Large intestine (tissue), 3 donors: Measurements from ENCODE around the gene TNFAIP8. TPM values are rescaled to one million over a fixed set of nuclear protein-coding genes. Genes with fewer than 3 reads are reported as not detected.

ENCODE experiments used
- DNase-seq, 2 donors: peaks; one replicate each; pipeline versions ENCODE4 v3.0.0 to v3.0.0-alpha.2; 2013
- H3K27ac ChIP-seq: one replicate; pipeline ENCODE4 v1.5.1; 2013; ENCODE audit warnings: low read length
- H3K27me3 ChIP-seq: 2 replicates; pipeline ENCODE4 v1.6.1; 2013; ENCODE audit warnings: low read length; ENCODE audit not compliant: control insufficient read depth, insufficient read depth
- H3K36me3 ChIP-seq: 2 replicates; pipeline ENCODE4 v1.6.1; 2013; ENCODE audit warnings: low read length; ENCODE audit not compliant: control insufficient read depth, insufficient read depth
- H3K4me1 ChIP-seq: one replicate; pipeline ENCODE4 v1.6.1; 2013; ENCODE audit warnings: low read length; ENCODE audit not compliant: control insufficient read depth, insufficient read depth
- H3K4me3 ChIP-seq: one replicate; pipeline ENCODE4 v1.5.1; 2013; ENCODE audit warnings: low read length
- H3K9me3 ChIP-seq: one replicate; pipeline ENCODE4 v1.6.1; 2013; ENCODE audit warnings: mild to moderate bottlenecking, low read depth, low read length, moderate library complexity; ENCODE audit not compliant: control insufficient read depth
- WGBS: methylation state at CpG from one replicate; pipeline ENCODE4 v1.1.5; 2013; ENCODE audit warnings: low lambda C conversion rate; ENCODE audit not compliant: insufficient coverage; 5-methylcytosine and 5-hydroxymethylcytosine counted together
- polyA plus RNA-seq: library from polyadenylated mRNA; unstranded; fragments of 120-200 nt; gene quantifications from one replicate; pipeline ENCODE4 v1.2.1, GENCODE V29; 2013

Gene TNFAIP8
- polyA plus RNA-seq, 1 donor, result 17.1 TPM

- no peak for DNase-seq
- Histone ChIP-seq H3K36me3 (no peaks in the 10 kb centered on the region), H3K27ac (no peak overlapping the region), H3K4me1 (no peaks in the 10 kb centered on the region), H3K9me3 (no peaks in the 10 kb centered on the region), H3K27me3 (no peaks in the 10 kb centered on the region), H3K4me3 (no peak overlapping the region)
- WGBS, result 100% methylated on average over 2 of the region's 8 CpGs
Measured at GRCh38 chr5:119316086-119316485, 39.7 kb upstream of the TNFAIP8 start.

DNA sequence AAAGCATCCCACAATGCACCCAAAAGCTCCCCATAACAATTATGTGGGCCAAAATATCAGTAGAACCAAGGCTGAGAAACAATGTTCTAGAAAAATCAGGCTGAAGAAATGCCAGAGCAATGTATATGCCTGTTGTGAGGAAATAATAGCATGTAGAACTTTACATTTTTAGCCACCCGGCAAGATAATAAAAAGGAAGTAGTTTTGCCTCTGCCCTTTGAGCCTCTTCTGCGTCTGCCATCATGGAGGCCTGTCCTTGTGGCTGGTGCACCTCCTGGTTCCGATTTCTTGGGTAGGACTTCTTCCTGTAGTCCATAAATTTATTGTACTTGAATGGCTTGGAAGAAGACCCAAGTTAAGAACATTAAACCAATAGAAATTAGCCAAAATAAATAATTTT is 38.9 kb upstream of the TNFAIP8 start:
- Histone ChIP-seq H3K27ac (no peak overlapping the region), H3K4me1 (no peaks in the 10 kb centered on the region), H3K36me3 (no peaks in the 10 kb centered on the region), H3K27me3 (no peaks in the 10 kb centered on the region), H3K9me3 (no peaks in the 10 kb centered on the region), H3K4me3 (no peak overlapping the region)
- 100% methylated on average over 1 of the region's 3 CpGs for WGBS
- DNase-seq, result no peak

GRCh38 chr5:119318256-119318894 is 37.4 kb upstream of the TNFAIP8 start:
- DNase-seq, result no peak
- no peaks in the 10 kb centered on the region for H3K9me3 ChIP-seq
- no peaks in the 10 kb centered on the region for H3K4me1 ChIP-seq
- no peaks in the 10 kb centered on the region for H3K27me3 ChIP-seq
- H3K4me3 ChIP-seq, result no peak overlapping the region
- H3K36me3 ChIP-seq, result no peaks in the 10 kb centered on the region
- no peak overlapping the region for H3K27ac ChIP-seq
- 100% methylated on average over 3 of the region's 7 CpGs for WGBS

GRCh38 chr5:119319401-119319800 is 36.4 kb upstream of the TNFAIP8 start:
- WGBS, result 91% methylated on average over 4 of the region's 5 CpGs
- Histone ChIP-seq H3K9me3 (no peaks in the 10 kb centered on the region), H3K36me3 (no peaks in the 10 kb centered on the region), H3K27me3 (no peaks in the 10 kb centered on the region), H3K27ac (no peak overlapping the region), H3K4me3 (no peak overlapping the region), H3K4me1 (no peaks in the 10 kb centered on the region)
- no peak for DNase-seq

- Histone ChIP-seq H3K27ac (no peak overlapping the region), H3K4me3 (no peak overlapping the region), H3K27me3 (no peaks in the 10 kb centered on the region), H3K4me1 (peaks cover 3% of the 10 kb centered on the region), H3K36me3 (no peaks in the 10 kb centered on the region), H3K9me3 (no peaks in the 10 kb centered on the region)
- no peak for DNase-seq
- WGBS, result 97% methylated on average over 5 of the region's 5 CpGs
Measured at GRCh38 chr5:119319890-119320289, 35.9 kb upstream of the TNFAIP8 start.

DNA sequence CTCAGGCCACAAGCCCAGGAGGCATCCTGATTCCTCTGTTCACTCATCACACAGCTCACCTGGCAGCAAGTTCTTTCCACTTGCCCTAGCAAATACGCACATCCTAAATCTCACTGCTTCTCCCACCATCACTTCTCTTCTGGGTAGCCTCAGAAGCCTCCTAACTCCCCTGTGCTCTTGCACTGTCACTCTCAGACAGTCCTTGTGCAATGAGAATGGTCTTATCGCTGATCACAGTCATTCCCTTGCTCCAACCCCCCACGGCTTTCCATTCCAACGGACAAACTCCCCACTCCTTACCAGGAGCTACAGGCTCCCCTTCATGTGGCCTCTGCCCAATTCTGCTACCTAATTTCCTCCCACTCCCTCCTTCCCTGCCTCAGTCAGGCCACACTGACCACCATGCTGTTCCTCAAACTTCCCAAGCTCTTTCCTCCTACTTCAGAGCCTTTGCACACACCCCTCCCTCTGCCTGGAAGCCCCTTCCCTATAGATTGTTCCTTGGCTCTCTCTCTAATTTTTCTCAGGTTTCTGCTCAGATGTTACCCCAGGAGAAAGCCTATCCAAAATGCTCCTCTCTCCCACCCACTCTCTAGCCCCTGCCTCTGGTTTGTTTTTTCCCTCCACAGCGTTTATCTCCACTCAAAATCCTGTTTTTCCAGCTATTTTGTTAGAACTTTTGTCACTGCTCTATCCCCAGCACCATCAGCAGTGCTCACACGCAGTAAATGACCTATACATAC is 34.1 kb upstream of the TNFAIP8 start:
- Histone ChIP-seq H3K9me3 (no peaks in the 10 kb centered on the region), H3K36me3 (no peaks in the 10 kb centered on the region), H3K27me3 (no peaks in the 10 kb centered on the region), H3K27ac (no peak overlapping the region), H3K4me1 (peaks cover 4% of the 10 kb centered on the region), H3K4me3 (no peak overlapping the region)
- DNase-seq, result no peak
- WGBS, result 100% methylated on average over 1 of the region's 6 CpGs

- H3K27ac ChIP-seq, result no peak overlapping the region
Measured at GRCh38 chr5:119322312-119322947, 33.4 kb upstream of the TNFAIP8 start.

GRCh38 chr5:119322948-119323537 is 32.8 kb upstream of the TNFAIP8 start:
- Histone ChIP-seq H3K4me3 (no peak overlapping the region), H3K36me3 (no peaks in the 10 kb centered on the region), H3K9me3 (no peaks in the 10 kb centered on the region), H3K4me1 (peaks cover 4% of the 10 kb centered on the region), H3K27me3 (no peaks in the 10 kb centered on the region), H3K27ac (no peak overlapping the region)
- DNase-seq, result no peak
- 71% methylated on average over 1 of the region's 3 CpGs for WGBS

More at GRCh38 chr5:119322312-119322947, 33.4 kb upstream of the TNFAIP8 start:
- no peaks in the 10 kb centered on the region for H3K36me3 ChIP-seq
- H3K4me3 ChIP-seq, result no peak overlapping the region
- WGBS, result 70% methylated on average over 3 of the region's 7 CpGs
- H3K27me3 ChIP-seq, result no peaks in the 10 kb centered on the region
- DNase-seq, result no peak
- H3K9me3 ChIP-seq, result no peaks in the 10 kb centered on the region
- peaks cover 4% of the 10 kb centered on the region for H3K4me1 ChIP-seq

DNA sequence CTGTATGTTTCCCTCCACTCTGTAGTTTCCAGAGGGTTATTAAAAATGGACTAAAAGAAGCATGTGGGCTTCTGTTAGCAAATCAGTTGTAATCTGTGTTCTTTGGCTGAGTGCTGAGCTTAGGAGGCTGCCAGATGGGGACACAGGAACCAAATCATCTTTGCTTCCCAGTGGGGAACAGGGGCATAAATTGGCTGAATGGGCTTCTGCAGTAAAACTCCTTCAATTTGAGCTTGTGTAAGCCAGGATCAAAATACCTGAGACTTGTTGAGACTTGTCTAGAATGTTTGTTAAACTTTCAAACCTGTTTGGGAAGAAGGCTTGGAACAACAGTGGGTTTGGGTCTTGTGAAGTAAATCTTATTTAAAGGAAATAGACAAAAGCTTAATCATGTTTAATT is 32.2 kb upstream of the TNFAIP8 start:
- Histone ChIP-seq H3K27ac (peak overlapping the region; percentile 15), H3K9me3 (no peaks in the 10 kb centered on the region), H3K36me3 (no peaks in the 10 kb centered on the region), H3K27me3 (no peaks in the 10 kb centered on the region), H3K4me1 (peaks cover 4% of the 10 kb centered on the region), H3K4me3 (no peak overlapping the region)
- no peak for DNase-seq

DNA sequence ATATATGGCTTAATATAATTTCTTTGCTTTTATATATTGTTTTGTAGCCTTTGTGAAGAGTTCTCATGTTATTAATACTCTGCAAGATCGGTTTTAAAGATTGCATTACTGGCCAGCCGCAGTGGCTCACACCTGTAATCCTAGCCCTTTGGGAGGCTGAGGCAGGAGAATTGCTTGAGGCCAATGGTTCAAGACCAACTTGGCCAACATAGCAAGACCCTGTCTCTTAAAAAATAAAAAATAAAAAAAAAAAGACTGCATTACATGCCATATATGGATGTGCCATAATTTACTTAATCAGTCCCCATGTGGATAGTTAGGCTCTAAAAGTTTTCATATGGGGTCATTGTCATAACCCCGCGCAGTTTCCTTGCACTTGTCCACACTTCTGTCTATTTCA is 31.0 kb upstream of the TNFAIP8 start:
- Histone ChIP-seq H3K27ac (no peak overlapping the region), H3K9me3 (no peaks in the 10 kb centered on the region), H3K36me3 (no peaks in the 10 kb centered on the region), H3K4me1 (peaks cover 7% of the 10 kb centered on the region), H3K4me3 (no peak overlapping the region), H3K27me3 (no peaks in the 10 kb centered on the region)
- no CpG with 5 or more reads among the region's 4 CpGs for WGBS
- DNase-seq, result no peak
